Endothelial cell of umbilical vein (primary cell): Measurements from ENCODE around the gene PEX10.

Source experiments
- EZH2 ChIP-seq: IDR thresholded peaks from 2 replicates; pipeline ENCODE4 v1.6.1; 2012; ENCODE audit warnings: borderline replicate concordance, low read depth, mild to moderate bottlenecking, moderate library complexity, low read length, inconsistent platforms; ENCODE audit not compliant: severe bottlenecking
- POLR2AphosphoS5 ChIP-seq: IDR thresholded peaks from 2 replicates; pipeline ENCODE4 v1.6.1; 2012; ENCODE audit warnings: low read depth, mild to moderate bottlenecking, control low read depth, low read length, moderate library complexity; ENCODE audit not compliant: insufficient read depth

GRCh38 chr1:2394761-2395160 lies 17.6 kb downstream of the PEX10 start:
- TF ChIP-seq POLR2AphosphoS5 (no peak), EZH2 (no peak)
